ENCODE measurements around the gene PARP15.
"Not testable (repeated sequence)": the region's sequence is repeated elsewhere in the genome, so short reads cannot be mapped to it uniquely, and the experiment has no call there.

The PARP15 gene

DNA sequence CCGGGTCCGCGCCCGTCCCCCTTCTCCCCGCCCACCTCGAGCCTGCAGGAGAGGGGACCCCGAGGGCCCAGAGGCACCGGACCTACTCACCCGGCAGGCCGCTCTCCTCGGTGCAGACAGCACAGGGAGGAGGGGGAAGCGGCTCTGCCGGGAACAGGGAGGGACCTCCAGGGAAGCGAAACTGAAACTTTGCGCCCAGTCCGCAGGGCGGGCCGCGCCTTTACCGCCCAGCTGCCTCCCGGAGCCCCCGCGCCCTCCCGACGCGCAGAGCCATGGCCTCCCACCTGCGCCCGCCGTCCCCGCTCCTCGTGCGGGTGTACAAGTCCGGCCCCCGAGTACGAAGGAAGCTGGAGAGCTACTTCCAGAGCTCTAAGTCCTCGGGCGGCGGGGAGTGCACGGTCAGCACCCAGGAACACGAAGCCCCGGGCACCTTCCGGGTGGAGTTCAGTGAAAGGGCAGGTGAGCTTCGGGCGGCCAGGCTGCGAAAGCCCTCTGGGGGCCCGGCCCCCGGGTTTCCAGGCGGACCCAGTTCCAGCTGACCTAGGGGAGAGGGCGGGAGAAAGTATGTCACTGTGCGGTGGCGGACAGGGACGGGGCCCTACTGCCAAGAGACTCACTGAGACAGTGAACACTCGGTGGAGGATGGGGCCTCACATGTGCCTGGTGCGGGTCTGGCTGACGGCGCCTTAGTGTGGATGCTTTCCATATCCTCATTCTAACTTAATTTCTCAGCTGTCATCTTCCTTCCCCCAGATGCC, 13.1 kb upstream of the PARP15 start, which contains the start of the genes DTX3L and PARP9:
Gene DTX3L (plus strand): TSS at position 184 of the 758 bp plus-strand sequence. CDS start 89 bp downstream, at position 273.
Gene PARP9 (minus strand): TSS at position 146 of the 758 bp plus-strand sequence. CDS start 4,680 bp downstream, outside the sequence.
- H3K27ac ChIP-seq = peak within 1 kb of the TSS; percentile 80
- ChIA-PET POLR2A (ENCODE audit: low non-redundant PET) (interaction anchor here (1.0 kb wide), 2 partner anchors 115 to 230 kb away, joined by 3 to 4 read pairs; partner anchors contain the start of gene HSPBAP1), CTCF (interaction anchor here (0.5 to 0.8 kb wide), 4 partner anchors 28 to 114 kb away, joined by 3 to 4 read pairs (median 3); no protein-coding TSS in a partner anchor)
- TF ChIP-seq, protein P1, sequence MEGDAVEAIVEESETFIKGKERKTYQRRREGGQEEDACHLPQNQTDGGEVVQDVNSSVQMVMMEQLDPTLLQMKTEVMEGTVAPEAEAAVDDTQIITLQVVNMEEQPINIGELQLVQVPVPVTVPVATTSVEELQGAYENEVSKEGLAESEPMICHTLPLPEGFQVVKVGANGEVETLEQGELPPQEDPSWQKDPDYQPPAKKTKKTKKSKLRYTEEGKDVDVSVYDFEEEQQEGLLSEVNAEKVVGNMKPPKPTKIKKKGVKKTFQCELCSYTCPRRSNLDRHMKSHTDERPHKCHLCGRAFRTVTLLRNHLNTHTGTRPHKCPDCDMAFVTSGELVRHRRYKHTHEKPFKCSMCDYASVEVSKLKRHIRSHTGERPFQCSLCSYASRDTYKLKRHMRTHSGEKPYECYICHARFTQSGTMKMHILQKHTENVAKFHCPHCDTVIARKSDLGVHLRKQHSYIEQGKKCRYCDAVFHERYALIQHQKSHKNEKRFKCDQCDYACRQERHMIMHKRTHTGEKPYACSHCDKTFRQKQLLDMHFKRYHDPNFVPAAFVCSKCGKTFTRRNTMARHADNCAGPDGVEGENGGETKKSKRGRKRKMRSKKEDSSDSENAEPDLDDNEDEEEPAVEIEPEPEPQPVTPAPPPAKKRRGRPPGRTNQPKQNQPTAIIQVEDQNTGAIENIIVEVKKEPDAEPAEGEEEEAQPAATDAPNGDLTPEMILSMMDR (conservative IDR thresholded peaks at IDR 0.05; ENCODE audit: low read depth) = no peak
- DNase-seq (ENCODE audit: low spot score) = peak; percentile 91

DNA sequence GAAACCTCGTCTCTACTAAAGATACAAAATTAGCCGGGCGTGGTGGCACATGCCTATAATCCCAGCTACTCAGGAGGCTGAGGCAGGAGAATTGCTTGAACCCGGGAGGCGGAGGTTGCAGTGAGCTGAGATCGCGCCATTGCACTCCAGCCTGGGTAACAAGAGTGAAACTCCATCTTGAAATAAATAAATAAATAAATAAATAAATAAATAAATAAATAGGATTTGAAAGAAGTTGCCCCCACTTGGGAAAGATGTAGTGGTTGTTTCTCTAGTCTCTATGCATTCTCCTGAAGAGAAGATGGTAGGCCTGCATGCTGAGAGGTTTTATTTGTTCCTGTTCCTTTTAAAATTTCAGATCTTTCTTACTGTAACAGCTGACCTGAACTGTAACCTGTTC, 9.3 kb upstream of the PARP15 start:
- POLR2A ChIA-PET (ENCODE audit: low non-redundant PET); H3K27ac ChIP-seq; DNase-seq (ENCODE audit: low spot score): not testable (repeated sequence)
- CTCF ChIA-PET = interaction anchor here (0.6 kb wide), 1 partner anchor 11 kb away, joined by 3 read pairs; no protein-coding TSS in a partner anchor

DNA sequence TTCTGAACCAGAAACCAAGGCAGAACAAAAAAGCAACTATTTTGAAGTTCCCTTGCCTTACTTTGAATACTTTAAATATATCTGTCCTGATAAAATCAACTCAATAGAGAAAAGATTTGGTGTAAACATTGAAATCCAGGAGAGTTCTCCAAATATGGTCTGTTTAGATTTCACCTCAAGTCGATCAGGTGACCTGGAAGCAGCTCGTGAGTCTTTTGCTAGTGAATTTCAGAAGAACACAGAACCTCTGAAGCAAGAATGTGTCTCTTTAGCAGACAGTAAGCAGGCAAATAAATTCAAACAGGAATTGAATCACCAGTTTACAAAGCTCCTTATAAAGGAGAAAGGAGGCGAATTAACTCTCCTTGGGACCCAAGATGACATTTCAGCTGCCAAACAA, 8.7 kb upstream of the PARP15 start:
- no peak overlapping the region for H3K27ac ChIP-seq
- CTCF ChIA-PET = interaction anchor here (0.6 kb wide), 1 partner anchor 12 kb away, joined by 3 read pairs; no protein-coding TSS in a partner anchor
- TF ChIP-seq, protein P1 (conservative IDR thresholded peaks at IDR 0.05; ENCODE audit: low read depth) = no peak
- POLR2A ChIA-PET (ENCODE audit: low non-redundant PET) = no interaction called here
- DNase-seq (ENCODE audit: low spot score) = no peak

DNA sequence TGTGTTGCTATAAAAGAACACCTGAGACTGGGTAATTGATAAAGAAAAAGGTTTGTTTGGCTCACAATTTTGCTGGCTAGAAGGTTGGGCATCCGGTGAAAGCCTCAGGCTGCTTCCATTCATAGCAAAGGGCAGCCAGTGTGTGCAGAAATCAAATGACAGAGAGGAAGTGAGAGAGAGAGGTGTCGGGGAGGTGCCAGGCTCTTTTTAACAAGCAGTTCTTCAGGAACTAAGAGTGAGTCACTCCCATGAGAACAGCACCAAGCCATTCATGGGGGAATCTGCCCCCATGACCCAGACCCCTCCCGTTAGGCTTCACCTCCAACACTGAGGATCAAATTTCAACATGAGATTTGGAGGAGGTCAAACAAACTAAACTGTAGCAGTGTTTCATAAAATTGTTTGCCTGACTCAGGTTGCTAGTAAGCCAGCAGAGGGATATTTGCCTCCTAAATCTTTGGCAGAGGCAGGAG, 4.5 kb upstream of the PARP15 start:
- TF ChIP-seq, protein P1 (conservative IDR thresholded peaks at IDR 0.05; ENCODE audit: low read depth) = no peak
- peak overlapping the region; percentile 65 for H3K27ac ChIP-seq
- ChIA-PET CTCF (interaction anchor here (0.8 kb wide), 1 partner anchor 106 kb away, joined by 3 read pairs; no protein-coding TSS in a partner anchor), POLR2A (ENCODE audit: low non-redundant PET) (no interaction called here)
- DNase-seq (ENCODE audit: low spot score) = peak; percentile 39

DNA sequence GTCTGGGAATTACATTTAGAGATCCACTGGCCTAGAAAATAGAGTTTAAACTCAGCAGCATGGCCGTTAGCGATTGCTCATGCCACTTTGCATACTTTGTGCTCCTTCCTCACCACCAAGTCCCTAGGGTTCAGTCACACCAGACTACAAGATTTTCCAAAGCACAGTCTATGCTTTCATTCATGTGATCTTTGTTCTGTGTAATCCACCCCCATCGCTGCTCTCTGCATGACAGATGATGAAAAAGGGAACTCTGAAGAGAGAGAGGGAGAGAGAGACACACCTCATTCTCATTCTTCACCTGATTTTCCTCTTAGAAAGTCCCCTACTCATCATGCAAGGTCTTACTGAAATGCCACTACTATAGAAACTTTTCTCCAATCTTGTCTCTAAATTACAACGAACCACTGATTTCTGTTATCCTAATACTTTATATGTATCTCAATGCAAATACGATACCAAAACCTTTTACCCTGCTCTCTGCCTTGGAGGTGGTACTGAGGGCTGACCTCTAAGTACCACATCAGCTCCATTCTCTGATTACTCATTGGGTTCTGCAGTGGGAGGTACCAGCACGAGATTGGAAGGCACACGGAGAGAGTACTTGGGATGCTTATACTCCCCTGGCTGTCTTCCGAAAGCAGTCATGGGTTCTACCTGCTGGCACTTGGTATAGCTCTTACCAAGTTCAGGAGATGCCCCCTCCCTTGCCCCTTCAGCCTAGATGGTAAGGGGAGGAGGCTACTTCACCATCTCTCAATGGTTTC, 1.1 kb upstream of the PARP15 start:
- H3K27ac ChIP-seq = no peak overlapping the region
- ChIA-PET CTCF (no interaction called here), POLR2A (ENCODE audit: low non-redundant PET) (no interaction called here)
- TF ChIP-seq, protein P1 (conservative IDR thresholded peaks at IDR 0.05; ENCODE audit: low read depth) = no peak
- DNase-seq (ENCODE audit: low spot score) = no peak

DNA sequence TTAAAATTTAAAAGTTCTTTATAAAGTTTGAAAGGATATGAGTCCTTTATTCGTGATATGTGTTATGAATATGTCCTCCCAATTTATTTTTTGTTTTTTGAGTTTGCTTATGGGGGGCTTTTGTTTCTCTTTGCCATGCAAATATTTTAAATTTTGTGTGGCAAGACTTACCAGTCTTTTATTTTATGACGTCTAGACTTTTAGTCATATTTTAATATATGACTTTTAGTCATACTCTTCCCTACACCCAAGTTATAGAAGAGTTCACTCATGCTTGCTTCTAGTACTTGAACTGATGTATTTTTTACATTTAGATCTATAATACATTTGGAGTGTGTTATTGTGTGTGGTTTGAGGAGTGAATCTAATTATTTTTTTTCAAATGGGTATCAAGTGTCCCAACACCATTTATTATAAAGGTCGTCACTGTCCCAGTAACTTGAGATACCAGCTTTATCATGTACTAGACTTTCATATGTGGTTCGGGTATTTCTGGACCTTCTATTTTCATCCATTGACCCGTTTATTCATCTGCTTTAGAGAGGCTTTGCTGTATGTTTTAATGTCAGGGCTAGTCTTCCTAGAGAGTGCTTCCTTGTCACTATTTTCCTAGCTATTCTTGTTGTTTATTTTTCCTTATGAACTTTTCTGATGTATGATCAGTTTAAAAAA, 755 bp downstream of the PARP15 start:
- TF ChIP-seq, protein P1 (conservative IDR thresholded peaks at IDR 0.05; ENCODE audit: low read depth) = no peak
- ChIA-PET POLR2A (ENCODE audit: low non-redundant PET) (no interaction called here), CTCF (interaction anchor here (0.6 to 0.7 kb wide), 2 partner anchors 101 to 743 kb away, joined by 3 read pairs; partner anchors contain the start of genes EAF2 and IQCB1)
- DNase-seq (ENCODE audit: low spot score) = no peak
- no peak overlapping the region for H3K27ac ChIP-seq
